Gastrocnemius medialis (tissue), 4 donors: Measurements from ENCODE around the gene NACC1. TPM values are rescaled to one million over a fixed set of nuclear protein-coding genes. Genes with fewer than 3 reads are reported as not detected.

Source experiments
- ATAC-seq, 2 donors: fragments of 150-250 bp; one replicate each; pipeline ENCODE4 v1.9.1; 2016
- DNase-seq, 2 donors: peaks; one replicate each; pipeline ENCODE4 v3.0.0-alpha.2; 2019
- H3K27ac ChIP-seq, 4 donors: fragments of 200-600 bp; sonication (generic); 1 replicate in 1 of 4; 2 replicates in 3 of 4; pipeline ENCODE4 v1.5.1; 2016 to 2018; ENCODE audit warnings: mild to moderate bottlenecking in 2 of 4, moderate library complexity in 1 of 4
- H3K27me3 ChIP-seq, 3 donors: fragments of 200-600 bp; sonication (generic) in 2 of 3; 1 replicate in 1 of 3; 2 replicates in 2 of 3; pipeline versions ENCODE4 v1.5.1 to v1.6.0; 2016 to 2019; ENCODE audit warnings: mild to moderate bottlenecking in 1 of 3, moderate library complexity in 1 of 3
- H3K36me3 ChIP-seq, 2 donors: fragments of 200-600 bp; sonication (generic) in 1 of 2; one replicate each; pipeline ENCODE4 v1.5.1; 2017 to 2018
- H3K4me1 ChIP-seq, 2 donors: fragments of 200-600 bp; sonication (generic) in 1 of 2; one replicate each; pipeline ENCODE4 v1.5.1; 2016 to 2017; ENCODE audit warnings: mild to moderate bottlenecking in 2 of 2
- H3K4me3 ChIP-seq, 4 donors: fragments of 200-600 bp; sonication (generic) in 3 of 4; 1 replicate in 1 of 4; 2 replicates in 3 of 4; pipeline ENCODE4 v1.5.1; 2016 to 2019; ENCODE audit warnings: mild to moderate bottlenecking in 2 of 4
- H3K9me3 ChIP-seq, 3 donors: fragments of 200-600 bp; sonication (generic) in 2 of 3; 1 replicate in 1 of 3; 2 replicates in 2 of 3; pipeline ENCODE4 v1.5.1; 2016 to 2019
- POLR2A ChIP-seq, 2 donors: fragments of 450-650 bp; IDR thresholded peaks; one replicate each; pipeline ENCODE4 v1.6.1; 2017; ENCODE audit warnings: antibody characterized with exemption in 2 of 2, mild to moderate bottlenecking in 2 of 2, moderate library complexity in 2 of 2
- in situ Hi-C, 4 donors: fragments of 200-750 bp; cut with MboI; loops; one replicate each; pipeline versions ENCODE4 v1.15.0 to v1.8.0; 2017; ENCODE audit warnings: low sequenced_read_pairs in 4 of 4
- intact Hi-C: fragments of 100-400 bp; cut with DNase I; formaldehyde crosslinking; loops from one replicate; pipeline ENCODE4 v1.15.1; 2023; ENCODE audit warnings: low total_unique reads
- total RNA-seq, 4 donors: library from RNA; depleted of rRNA; stranded (reverse); fragments of >200 nt; gene quantifications; one replicate each; pipeline versions ENCODE4 v1.1.0 to v1.2.3, GENCODE V29; 2016
- TF ChIP-seq, protein P1 (sequence below), 5 experiments: fragments of 450-650 bp in 3 of 5; fragments of 200-600 bp in 2 of 5; sonication (generic) in 2 of 5; IDR thresholded peaks in 4 of 5; conservative IDR thresholded peaks in 1 of 5; 1 replicate in 4 of 5; 2 replicates in 1 of 5; pipeline ENCODE4 v1.5.1; 2016 to 2019; ENCODE audit warnings: antibody characterized with exemption in 5 of 5, mild to moderate bottlenecking in 3 of 5, moderate library complexity in 3 of 5

NACC1 gene
- total RNA-seq, 4 donors from 2014 or later: 36.3 to 81.3 (median 49.4) TPM

DNA sequence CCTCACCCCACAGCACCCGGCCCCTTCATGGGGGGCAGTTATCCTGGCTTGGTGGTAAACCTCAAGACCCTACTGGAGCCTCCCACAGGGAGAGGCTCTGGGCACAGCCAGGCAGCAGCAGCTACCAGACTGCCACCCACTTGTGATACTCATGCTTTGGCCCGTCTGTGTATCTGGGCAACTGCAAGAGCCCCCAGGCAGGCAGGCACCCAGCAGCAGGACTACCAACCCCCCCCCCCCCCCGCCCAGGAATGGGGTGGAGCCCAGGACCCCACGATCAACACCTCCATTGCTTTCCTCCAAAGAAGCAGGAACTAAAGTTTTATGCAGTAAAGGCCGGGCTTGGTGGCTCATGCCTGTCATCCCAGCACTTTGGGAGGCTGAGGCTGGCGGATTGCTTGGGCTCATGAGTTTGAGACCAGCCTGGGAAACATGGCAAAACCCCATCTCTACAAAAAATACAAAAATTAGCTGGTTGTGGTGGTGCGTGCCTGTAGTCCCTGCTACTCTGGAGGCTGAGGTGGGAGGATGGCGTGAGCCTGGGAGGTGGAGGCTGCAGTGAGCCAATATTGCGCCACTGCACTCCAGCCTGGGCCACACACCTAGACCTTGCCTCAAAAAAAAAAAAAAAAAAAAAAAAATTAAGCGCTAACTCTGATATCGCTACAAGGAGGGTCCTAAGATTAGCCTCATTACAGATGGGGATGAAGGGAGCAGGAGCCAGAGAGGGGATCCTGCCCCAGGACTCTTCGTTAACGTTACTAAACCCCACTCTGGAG is 14.3 kb upstream of the NACC1 start:
- in situ Hi-C loops: loop anchor here in 1 of 4 donors (25.0 kb wide), 1 partner anchor 159 kb away; no protein-coding TSS in a partner anchor
- DNase-seq (no peak), ATAC-seq (no peak)
- Histone ChIP-seq H3K4me3 (peak overlapping the region in 1 of 4 donors; percentile 30), H3K4me1 (peaks cover 9 to 12% of the 10 kb centered on the region in 2 donors), H3K9me3 (no peaks in the 10 kb centered on the region), H3K27me3 (no peaks in the 10 kb centered on the region), H3K36me3 (peaks cover 0 to 10% of the 10 kb centered on the region in 2 donors), H3K27ac (peak overlapping the region; percentile 68 to 89 (median 84))
- intact Hi-C loops: no loop called here
- TF ChIP-seq, protein P1, sequence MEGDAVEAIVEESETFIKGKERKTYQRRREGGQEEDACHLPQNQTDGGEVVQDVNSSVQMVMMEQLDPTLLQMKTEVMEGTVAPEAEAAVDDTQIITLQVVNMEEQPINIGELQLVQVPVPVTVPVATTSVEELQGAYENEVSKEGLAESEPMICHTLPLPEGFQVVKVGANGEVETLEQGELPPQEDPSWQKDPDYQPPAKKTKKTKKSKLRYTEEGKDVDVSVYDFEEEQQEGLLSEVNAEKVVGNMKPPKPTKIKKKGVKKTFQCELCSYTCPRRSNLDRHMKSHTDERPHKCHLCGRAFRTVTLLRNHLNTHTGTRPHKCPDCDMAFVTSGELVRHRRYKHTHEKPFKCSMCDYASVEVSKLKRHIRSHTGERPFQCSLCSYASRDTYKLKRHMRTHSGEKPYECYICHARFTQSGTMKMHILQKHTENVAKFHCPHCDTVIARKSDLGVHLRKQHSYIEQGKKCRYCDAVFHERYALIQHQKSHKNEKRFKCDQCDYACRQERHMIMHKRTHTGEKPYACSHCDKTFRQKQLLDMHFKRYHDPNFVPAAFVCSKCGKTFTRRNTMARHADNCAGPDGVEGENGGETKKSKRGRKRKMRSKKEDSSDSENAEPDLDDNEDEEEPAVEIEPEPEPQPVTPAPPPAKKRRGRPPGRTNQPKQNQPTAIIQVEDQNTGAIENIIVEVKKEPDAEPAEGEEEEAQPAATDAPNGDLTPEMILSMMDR (IDR thresholded peaks at IDR 0.05 in 4 of 5, conservative IDR thresholded peaks at IDR 0.05 in 1 of 5): no peak
- no peak for TF ChIP-seq POLR2A (IDR thresholded peaks at IDR 0.05)

DNA sequence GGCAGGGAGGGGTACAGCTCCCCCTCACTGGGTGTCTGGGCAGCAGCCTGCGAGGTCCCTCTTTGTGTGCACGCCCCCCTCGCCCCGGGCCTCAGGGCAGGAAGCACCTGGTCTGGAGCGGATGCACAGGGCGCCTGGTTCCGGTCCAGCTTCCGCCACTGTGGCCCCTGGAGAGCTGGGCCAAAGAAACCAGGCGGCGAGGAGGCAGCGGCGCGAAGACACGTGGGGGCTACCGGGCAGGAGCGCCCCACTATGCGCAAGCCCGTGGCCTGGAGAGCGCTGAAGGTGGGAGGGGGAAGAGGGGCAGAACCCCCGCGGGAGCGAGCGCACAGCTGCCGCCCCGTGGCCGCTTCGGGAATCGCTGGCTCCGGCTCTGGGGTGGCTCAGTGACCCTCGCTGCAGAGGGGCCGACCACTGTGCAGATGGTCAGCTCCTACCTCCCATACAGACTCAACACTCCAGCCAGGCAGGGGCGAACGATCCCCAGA is 13.7 kb upstream of the NACC1 start:
- intact Hi-C loops (no loop called here), in situ Hi-C loops (loop anchor here in 1 of 4 donors (25.0 kb wide), 1 partner anchor 158 kb away; no protein-coding TSS in a partner anchor)
- Histone ChIP-seq H3K4me3 (peak overlapping the region in 1 of 4 donors; percentile 30), H3K27ac (peak overlapping the region in 3 of 4 donors; percentile 67 to 85 (median 82)), H3K27me3 (no peaks in the 10 kb centered on the region), H3K9me3 (no peaks in the 10 kb centered on the region), H3K4me1 (peaks cover 6 to 12% of the 10 kb centered on the region in 2 donors), H3K36me3 (peaks cover 0 to 16% of the 10 kb centered on the region in 2 donors)
- DNase-seq (no peak), ATAC-seq (peak in 1 of 2 donors; percentile 26)
- TF ChIP-seq, protein P1 (IDR thresholded peaks at IDR 0.05 in 4 of 5, conservative IDR thresholded peaks at IDR 0.05 in 1 of 5): peak; percentile 58 to 72 (median 69)
- no peak for TF ChIP-seq POLR2A (IDR thresholded peaks at IDR 0.05)

DNA sequence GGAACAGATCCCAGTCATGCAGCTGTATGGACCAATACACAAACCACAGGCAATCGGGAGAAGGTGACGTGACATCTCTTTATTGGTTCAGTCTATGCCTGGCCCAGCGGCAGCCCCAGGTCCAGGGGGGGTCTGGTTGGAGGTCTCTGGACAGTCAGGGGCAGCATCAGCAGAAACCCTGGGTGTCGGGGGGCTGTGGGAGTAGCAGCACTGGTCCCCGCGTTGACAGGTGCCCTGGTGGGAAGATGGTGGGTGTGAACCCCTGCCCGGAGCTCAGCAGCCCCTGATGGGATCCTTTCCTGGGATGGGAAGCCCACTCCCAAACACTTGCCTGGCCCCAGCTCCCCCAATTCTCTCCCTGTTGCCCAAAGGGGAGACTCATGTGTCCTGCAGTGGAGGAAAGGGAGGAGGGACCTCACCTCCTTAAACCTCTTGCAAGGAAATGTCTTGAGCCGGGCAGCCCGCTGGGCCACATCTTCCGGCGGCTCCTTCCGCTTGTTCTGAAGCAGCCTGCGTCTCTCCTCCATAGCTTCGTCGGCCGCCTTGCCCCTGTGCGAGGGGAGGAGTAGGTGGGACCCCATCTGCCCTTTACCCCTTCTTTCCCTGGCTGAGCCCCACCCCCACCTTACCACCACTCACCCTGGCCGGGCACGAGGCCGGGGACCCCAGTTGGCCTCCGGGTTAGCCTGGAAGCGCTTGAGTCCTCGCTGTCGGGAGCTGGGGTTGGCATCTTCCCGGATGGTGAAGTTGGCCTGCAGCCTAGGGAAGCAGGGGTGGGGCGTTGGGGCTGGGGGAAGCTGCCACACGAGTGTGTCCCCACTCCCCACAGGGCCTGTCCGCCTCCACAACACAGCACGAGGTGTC is 13.0 kb upstream of the NACC1 start:
- no peaks in the 10 kb centered on the region for H3K9me3 ChIP-seq
- intact Hi-C loops: no loop called here
- ATAC-seq (peak in 1 of 2 donors; percentile 2), DNase-seq (no peak)
- peaks cover 0 to 23% of the 10 kb centered on the region in 2 donors for H3K36me3 ChIP-seq
- peak overlapping the region in 1 of 4 donors; percentile 30 for H3K4me3 ChIP-seq
- TF ChIP-seq, protein P1 (IDR thresholded peaks at IDR 0.05 in 4 of 5, conservative IDR thresholded peaks at IDR 0.05 in 1 of 5): peak in 1 of 5 experiments; percentile 17
- TF ChIP-seq POLR2A (IDR thresholded peaks at IDR 0.05): no peak
- no peaks in the 10 kb centered on the region for H3K27me3 ChIP-seq
- H3K4me1 ChIP-seq: peaks cover 6 to 12% of the 10 kb centered on the region in 2 donors
- in situ Hi-C loops: loop anchor here in 1 of 4 donors (25.0 kb wide), 1 partner anchor 157 kb away; no protein-coding TSS in a partner anchor
- H3K27ac ChIP-seq: peak overlapping the region in 3 of 4 donors; percentile 67 to 85 (median 82)

DNA sequence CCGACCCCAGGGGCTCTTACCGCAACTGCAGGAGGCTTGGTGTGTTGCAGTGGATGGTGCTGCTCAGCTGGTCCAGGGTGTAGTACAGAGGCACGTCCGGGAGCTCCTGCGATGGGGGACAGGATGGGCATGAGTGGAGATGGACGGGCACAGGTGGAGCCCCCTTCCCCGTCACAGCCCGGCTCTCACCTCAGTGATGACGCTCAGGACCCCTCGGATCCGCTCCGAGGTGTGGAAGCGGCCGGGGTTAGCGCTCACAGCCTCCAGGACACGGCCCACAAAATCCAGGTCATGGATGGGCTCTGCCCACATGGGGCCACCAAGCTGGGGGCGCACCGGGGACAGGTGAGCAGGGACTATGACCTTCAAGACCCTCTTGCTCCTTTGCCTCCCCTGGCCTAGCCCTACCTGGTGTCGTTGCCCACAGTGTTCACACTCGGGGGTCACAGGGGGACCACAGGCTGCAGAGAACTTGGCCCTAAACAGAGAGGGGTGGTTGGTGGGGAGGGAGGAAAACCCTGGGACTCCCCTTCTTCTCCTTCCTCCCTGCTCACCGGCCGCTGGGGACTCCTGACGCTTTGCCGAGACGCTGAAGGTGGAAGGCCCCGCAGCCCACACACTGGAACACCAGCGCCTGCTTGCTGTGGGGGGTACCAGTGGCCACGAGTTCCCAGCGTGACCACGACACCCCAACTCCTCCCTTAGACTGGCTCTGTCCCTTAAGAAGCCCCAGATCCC is 8.5 kb upstream of the NACC1 start:
- no peak overlapping the region for H3K4me3 ChIP-seq
- in situ Hi-C loops: loop anchor here in 1 of 4 donors (25.0 kb wide), 1 partner anchor 153 kb away; no protein-coding TSS in a partner anchor
- intact Hi-C loops: loop anchor here (10.0 kb wide), 1 partner anchor 375 kb away; the partner anchor contains the start of genes GET3 and TRIR
- no peaks in the 10 kb centered on the region for H3K9me3 ChIP-seq
- H3K36me3 ChIP-seq: peaks cover 0 to 49% of the 10 kb centered on the region in 2 donors
- H3K27ac ChIP-seq: no peak overlapping the region
- H3K4me1 ChIP-seq: no peaks in the 10 kb centered on the region
- no peaks in the 10 kb centered on the region for H3K27me3 ChIP-seq
- DNase-seq: no peak
- ATAC-seq: no peak
- TF ChIP-seq, protein P1 (IDR thresholded peaks at IDR 0.05 in 4 of 5, conservative IDR thresholded peaks at IDR 0.05 in 1 of 5): no peak
- no peak for TF ChIP-seq POLR2A (IDR thresholded peaks at IDR 0.05)
